ENCODE data around the gene LPP. TPM values are rescaled to one million over a fixed set of nuclear protein-coding genes. Genes with fewer than 3 reads are reported as not detected.
A peak's percentile ranks its signal among the peaks of the same experiment; 100 is the strongest.

The LPP gene
- total RNA-seq, 1 donor from 2014 or later: 1,791 TPM

GRCh38 chr3:188789251-188789650, 635.3 kb downstream of the LPP start:
- Histone ChIP-seq H3K27ac (no peak overlapping the region), H3K27me3 (no peaks in the 10 kb centered on the region), H3K4me1 (peaks cover 4% of the 10 kb centered on the region in 2 donors), H3K4me3 (no peak overlapping the region), H3K36me3 (peaks cover 0 to 7% of the 10 kb centered on the region in 2 donors), H3K9me3 (no peaks in the 10 kb centered on the region)
- DNase-seq (ENCODE audit: low spot score in 2 of 2): no peak
- intact Hi-C loops (cut with DNase I): no loop called here
- TF ChIP-seq, protein P1, sequence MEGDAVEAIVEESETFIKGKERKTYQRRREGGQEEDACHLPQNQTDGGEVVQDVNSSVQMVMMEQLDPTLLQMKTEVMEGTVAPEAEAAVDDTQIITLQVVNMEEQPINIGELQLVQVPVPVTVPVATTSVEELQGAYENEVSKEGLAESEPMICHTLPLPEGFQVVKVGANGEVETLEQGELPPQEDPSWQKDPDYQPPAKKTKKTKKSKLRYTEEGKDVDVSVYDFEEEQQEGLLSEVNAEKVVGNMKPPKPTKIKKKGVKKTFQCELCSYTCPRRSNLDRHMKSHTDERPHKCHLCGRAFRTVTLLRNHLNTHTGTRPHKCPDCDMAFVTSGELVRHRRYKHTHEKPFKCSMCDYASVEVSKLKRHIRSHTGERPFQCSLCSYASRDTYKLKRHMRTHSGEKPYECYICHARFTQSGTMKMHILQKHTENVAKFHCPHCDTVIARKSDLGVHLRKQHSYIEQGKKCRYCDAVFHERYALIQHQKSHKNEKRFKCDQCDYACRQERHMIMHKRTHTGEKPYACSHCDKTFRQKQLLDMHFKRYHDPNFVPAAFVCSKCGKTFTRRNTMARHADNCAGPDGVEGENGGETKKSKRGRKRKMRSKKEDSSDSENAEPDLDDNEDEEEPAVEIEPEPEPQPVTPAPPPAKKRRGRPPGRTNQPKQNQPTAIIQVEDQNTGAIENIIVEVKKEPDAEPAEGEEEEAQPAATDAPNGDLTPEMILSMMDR (IDR thresholded peaks at IDR 0.05): no peak

- Histone ChIP-seq H3K9me3 (no peaks in the 10 kb centered on the region), H3K27me3 (no peaks in the 10 kb centered on the region), H3K36me3 (peaks cover 0 to 7% of the 10 kb centered on the region in 2 donors), H3K27ac (no peak overlapping the region), H3K4me3 (no peak overlapping the region), H3K4me1 (peaks cover 4 to 6% of the 10 kb centered on the region in 2 donors)
- intact Hi-C loops (cut with DNase I): no loop called here
- TF ChIP-seq, protein P1 (IDR thresholded peaks at IDR 0.05): no peak
- DNase-seq (ENCODE audit: low spot score in 2 of 2): no peak
Observed at GRCh38 chr3:188791311-188791710, 637.4 kb downstream of the LPP start.

GRCh38 chr3:188792793-188793192, 638.8 kb downstream of the LPP start:
- Histone ChIP-seq H3K36me3 (peaks cover 0 to 7% of the 10 kb centered on the region in 2 donors), H3K9me3 (no peaks in the 10 kb centered on the region), H3K27ac (no peak overlapping the region), H3K4me3 (no peak overlapping the region), H3K27me3 (no peaks in the 10 kb centered on the region), H3K4me1 (peaks cover 1 to 18% of the 10 kb centered on the region in 2 donors)
- TF ChIP-seq, protein P1 (IDR thresholded peaks at IDR 0.05): peak in 1 of 3 experiments; percentile 14
- intact Hi-C loops (cut with DNase I): no loop called here
- DNase-seq (ENCODE audit: low spot score in 2 of 2): no peak

DNA sequence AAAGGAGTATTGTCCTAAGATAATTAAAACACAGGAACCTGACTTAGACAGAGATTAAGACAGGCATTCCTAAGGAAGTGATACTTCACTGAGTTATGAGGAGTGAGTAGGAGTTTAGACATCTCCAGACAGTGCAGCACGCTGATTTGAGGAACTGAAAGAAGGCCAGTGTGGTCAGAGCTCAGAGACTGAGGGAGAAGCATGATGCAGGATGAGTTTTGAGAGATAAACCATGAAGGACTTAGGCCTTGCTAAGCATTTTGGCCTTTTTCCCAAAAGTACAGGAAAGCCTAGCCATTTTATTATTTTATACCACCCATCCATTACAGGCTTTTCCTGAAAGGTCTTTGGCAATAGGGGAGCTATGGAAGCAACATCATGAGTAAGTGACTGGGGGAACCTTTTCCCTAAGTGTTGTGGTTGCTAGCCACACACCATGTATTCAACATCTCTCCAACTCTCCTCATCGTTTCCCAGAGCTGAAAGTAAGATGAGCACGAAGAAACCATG, 642.2 kb downstream of the LPP start:
- intact Hi-C loops (cut with DNase I): no loop called here
- H3K27me3 ChIP-seq: no peaks in the 10 kb centered on the region
- H3K36me3 ChIP-seq: peaks cover 0 to 7% of the 10 kb centered on the region in 2 donors
- H3K4me1 ChIP-seq: peaks cover 0 to 28% of the 10 kb centered on the region in 2 donors
- no peak for DNase-seq (ENCODE audit: low spot score in 2 of 2)
- no peaks in the 10 kb centered on the region for H3K9me3 ChIP-seq
- TF ChIP-seq, protein P1 (IDR thresholded peaks at IDR 0.05): no peak
- peak overlapping the region; percentile 41 to 58 for H3K27ac ChIP-seq
- H3K4me3 ChIP-seq: no peak overlapping the region

DNA sequence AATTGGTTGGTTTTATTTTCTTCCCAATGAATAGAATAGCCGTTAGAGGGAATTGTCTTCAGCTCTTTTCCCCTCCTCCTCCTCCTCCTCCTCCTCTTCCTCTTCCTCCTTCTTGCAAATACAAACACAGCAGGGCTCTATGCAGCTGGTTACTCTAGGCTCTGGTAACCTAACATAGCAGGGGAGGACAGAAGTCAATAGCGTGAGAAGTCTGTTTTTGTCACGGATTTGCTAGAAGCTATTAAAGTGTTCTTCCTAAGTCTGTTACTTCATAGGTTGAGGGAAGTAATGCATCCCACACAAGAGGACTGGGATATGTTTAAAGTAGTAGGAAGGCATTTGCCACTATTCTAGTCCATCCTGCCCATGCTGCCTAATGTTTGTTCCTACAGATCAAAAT, 643.1 kb downstream of the LPP start:
- no peaks in the 10 kb centered on the region for H3K9me3 ChIP-seq
- no peak for DNase-seq (ENCODE audit: low spot score in 2 of 2)
- no peak overlapping the region for H3K4me3 ChIP-seq
- H3K4me1 ChIP-seq: peaks cover 0 to 31% of the 10 kb centered on the region in 2 donors
- peak overlapping the region; percentile 41 to 58 for H3K27ac ChIP-seq
- TF ChIP-seq, protein P1 (IDR thresholded peaks at IDR 0.05): no peak
- H3K27me3 ChIP-seq: no peaks in the 10 kb centered on the region
- intact Hi-C loops (cut with DNase I): no loop called here
- peaks cover 0 to 7% of the 10 kb centered on the region in 2 donors for H3K36me3 ChIP-seq
